GM21576 (cell line): Measurements from ENCODE around the gene PIKFYVE.
"Not testable (repeated sequence)": the region's sequence is repeated elsewhere in the genome, so short reads cannot be mapped to it uniquely, and the experiment has no call there.

Source experiments
- ATAC-seq: cut with Tn5 transposase; IDR thresholded peaks from one replicate; pipeline ENCODE4 v1.9.1; 2021; ENCODE audit warnings: mild to moderate bottlenecking, moderate library complexity; ENCODE audit not compliant: unreplicated experiment

Gene PIKFYVE

GRCh38 chr2:208265801-208266552, at the start of gene PIKFYVE:
Gene PIKFYVE (plus strand): TSS chr2:208266255. CDS start chr2:208271520, 5,265 bp downstream.
- ATAC-seq, result peak; percentile 78

- ATAC-seq, result not testable (repeated sequence)
Measured at GRCh38 chr2:208221873-208222272, 44.2 kb upstream of the PIKFYVE start.

- no peak for ATAC-seq
Measured at GRCh38 chr2:208222351-208222750, 43.7 kb upstream of the PIKFYVE start.

GRCh38 chr2:208224802-208225201, 41.3 kb upstream of the PIKFYVE start:
- no peak for ATAC-seq

GRCh38 chr2:208227581-208228232, 38.3 kb upstream of the PIKFYVE start:
- ATAC-seq, result no peak

GRCh38 chr2:208228476-208228875, 37.6 kb upstream of the PIKFYVE start:
- ATAC-seq, result no peak

- ATAC-seq, result no peak
Measured at GRCh38 chr2:208234786-208235185, 31.3 kb upstream of the PIKFYVE start.

- ATAC-seq, result no peak
Measured at GRCh38 chr2:208235860-208236259, 30.2 kb upstream of the PIKFYVE start.

- ATAC-seq, result no peak
Measured at GRCh38 chr2:208239770-208240493, 26.1 kb upstream of the PIKFYVE start.

- ATAC-seq, result no peak
Measured at GRCh38 chr2:208240619-208241209, 25.3 kb upstream of the PIKFYVE start.

GRCh38 chr2:208244422-208244821, 21.6 kb upstream of the PIKFYVE start:
- ATAC-seq, result no peak

- no peak for ATAC-seq
Measured at GRCh38 chr2:208245746-208246145, 20.3 kb upstream of the PIKFYVE start.

- ATAC-seq, result no peak
Measured at GRCh38 chr2:208248601-208249000, 17.5 kb upstream of the PIKFYVE start.

GRCh38 chr2:208249296-208249695, 16.8 kb upstream of the PIKFYVE start:
- ATAC-seq, result no peak

GRCh38 chr2:208250388-208250787, 15.7 kb upstream of the PIKFYVE start:
- ATAC-seq, result no peak

GRCh38 chr2:208251098-208251497, 15.0 kb upstream of the PIKFYVE start:
- ATAC-seq, result no peak

GRCh38 chr2:208252716-208253492, 13.2 kb upstream of the PIKFYVE start:
- ATAC-seq, result no peak

- no peak for ATAC-seq
Measured at GRCh38 chr2:208253600-208254117, 12.4 kb upstream of the PIKFYVE start.

GRCh38 chr2:208254118-208254870, 11.8 kb upstream of the PIKFYVE start:
- ATAC-seq, result peak; percentile 72
